ENCODE measurements around the gene ATF3. TPM values are rescaled to one million over a fixed set of nuclear protein-coding genes. Genes with fewer than 3 reads are reported as not detected.

Gene ATF3
- polyA plus RNA-seq (2013, experiment 1 of 2; ENCODE audit: insufficient read length), result 14.7 TPM
- 14.4 TPM for polyA plus RNA-seq (2013, experiment 2 of 2; ENCODE audit: insufficient read length)

GRCh38 chr1:212608392-212608958, at the start of gene ATF3:
Gene ATF3 (plus strand): TSS chr1:212608761. CDS start chr1:212615022, 6,261 bp downstream.
- DNase-seq, result peak; percentile 100

- no peak for DNase-seq
Measured at GRCh38 chr1:212559929-212560328, 48.6 kb upstream of the ATF3 start.

- DNase-seq, result no peak
Measured at GRCh38 chr1:212560933-212561460, 47.6 kb upstream of the ATF3 start.

- DNase-seq, result peak; percentile 14
Measured at GRCh38 chr1:212561501-212561931, 47.0 kb upstream of the ATF3 start.

- no peak for DNase-seq
Measured at GRCh38 chr1:212562771-212563170, 45.8 kb upstream of the ATF3 start.

GRCh38 chr1:212565079-212565478, 43.5 kb upstream of the ATF3 start:
- DNase-seq, result no peak

- DNase-seq, result no peak
Measured at GRCh38 chr1:212565571-212566305, 42.8 kb upstream of the ATF3 start.

GRCh38 chr1:212566522-212567479, 41.8 kb upstream of the ATF3 start:
- peak; percentile 61 for DNase-seq

- no peak for DNase-seq
Measured at GRCh38 chr1:212567638-212568037, 40.9 kb upstream of the ATF3 start.

- DNase-seq, result no peak
Measured at GRCh38 chr1:212568978-212569537, 39.5 kb upstream of the ATF3 start.

- DNase-seq, result no peak
Measured at GRCh38 chr1:212574732-212575131, 33.8 kb upstream of the ATF3 start.

GRCh38 chr1:212575333-212575732, 33.2 kb upstream of the ATF3 start:
- no peak for DNase-seq

GRCh38 chr1:212578041-212578440, 30.5 kb upstream of the ATF3 start:
- DNase-seq, result no peak

GRCh38 chr1:212581034-212581433, 27.5 kb upstream of the ATF3 start:
- no peak for DNase-seq

- no peak for DNase-seq
Measured at GRCh38 chr1:212582291-212582690, 26.3 kb upstream of the ATF3 start.

- no peak for DNase-seq
Measured at GRCh38 chr1:212582808-212583615, 25.5 kb upstream of the ATF3 start.

GRCh38 chr1:212583643-212584042, 24.9 kb upstream of the ATF3 start:
- no peak for DNase-seq

GRCh38 chr1:212584092-212584886, 24.3 kb upstream of the ATF3 start:
- DNase-seq, result no peak

- no peak for DNase-seq
Measured at GRCh38 chr1:212585210-212585609, 23.4 kb upstream of the ATF3 start.

GRCh38 chr1:212586206-212587015, 22.1 kb upstream of the ATF3 start:
- DNase-seq, result no peak

All from fibroblast of skin of abdomen (primary cell).